ENCODE results near the gene R3HDM4.
"Not testable (repeated sequence)": the region's sequence is repeated elsewhere in the genome, so short reads cannot be mapped to it uniquely, and the experiment has no call there.

Gene R3HDM4

GRCh38 chr19:911197-912033 lies 1.6 kb downstream of the R3HDM4 start:
- DNase-seq, result no peak

- no peak for DNase-seq
Observed at GRCh38 chr19:907183-907853, 5.7 kb downstream of the R3HDM4 start.

- no peak for DNase-seq
Observed at GRCh38 chr19:906480-906879, 6.5 kb downstream of the R3HDM4 start.

- no peak for DNase-seq
Observed at GRCh38 chr19:904545-904944, 8.5 kb downstream of the R3HDM4 start.

GRCh38 chr19:903266-903797 lies 9.7 kb downstream of the R3HDM4 start:
- no peak for DNase-seq

- DNase-seq, result no peak
Observed at GRCh38 chr19:902446-903226, 10.4 kb downstream of the R3HDM4 start.

- no peak for DNase-seq
Observed at GRCh38 chr19:902093-902370, 11.0 kb downstream of the R3HDM4 start.

- no peak for DNase-seq
Observed at GRCh38 chr19:901216-902092, 11.6 kb downstream of the R3HDM4 start.

- no peak for DNase-seq
Observed at GRCh38 chr19:900302-901111, 12.5 kb downstream of the R3HDM4 start.

GRCh38 chr19:900043-900301 lies 13.0 kb downstream of the R3HDM4 start:
- DNase-seq, result no peak

- no peak for DNase-seq
Observed at GRCh38 chr19:899336-900042, 13.5 kb downstream of the R3HDM4 start.

- no peak for DNase-seq
Observed at GRCh38 chr19:898663-899062, 14.4 kb downstream of the R3HDM4 start.

- DNase-seq, result no peak
Observed at GRCh38 chr19:897442-898039, 15.5 kb downstream of the R3HDM4 start.

GRCh38 chr19:896999-897398 lies 16.0 kb downstream of the R3HDM4 start:
- DNase-seq, result no peak

- DNase-seq, result no peak
Observed at GRCh38 chr19:896434-896833, 16.6 kb downstream of the R3HDM4 start.

GRCh38 chr19:892894-893689 lies 19.9 kb downstream of the R3HDM4 start, which contains the start of the genes MED16 and RNU6-9:
TSS of gene MED16 (minus strand) at chr19:893187. CDS start at chr19:891131, 2,056 bp downstream.
TSS of gene RNU6-9 (plus strand) at chr19:893484.
- peak; percentile 91 for DNase-seq

GRCh38 chr19:892243-892893 lies 20.7 kb downstream of the R3HDM4 start:
- no peak for DNase-seq

GRCh38 chr19:891421-892200 lies 21.4 kb downstream of the R3HDM4 start:
- not testable (repeated sequence) for DNase-seq

Data from activated CD4-positive, alpha-beta T cell treated with anti-CD3 and anti-CD28 coated beads, Interleukin-2, amount 50 U/mL, for 16 hours (primary cell).